GM12874 (cell line): ENCODE results near the gene LRRFIP1.

Source experiments
- CTCF ChIP-seq: IDR thresholded peaks from 2 replicates; pipeline ENCODE4 v1.5.1; 2011; ENCODE audit warnings: low read depth, mild to moderate bottlenecking, control low read depth, low read length, moderate library complexity; ENCODE audit not compliant: insufficient read depth

LRRFIP1 gene

GRCh38 chr2:237594514-237594871 lies 32.9 kb upstream of the LRRFIP1 start:
- no peak for TF ChIP-seq CTCF

GRCh38 chr2:237596520-237597195 lies 30.7 kb upstream of the LRRFIP1 start:
- no peak for TF ChIP-seq CTCF

GRCh38 chr2:237597196-237598145 lies 29.9 kb upstream of the LRRFIP1 start:
- TF ChIP-seq CTCF: no peak

GRCh38 chr2:237598468-237599208 lies 28.7 kb upstream of the LRRFIP1 start:
- TF ChIP-seq CTCF: no peak

- TF ChIP-seq CTCF: no peak
Measured at GRCh38 chr2:237599465-237600110, 27.8 kb upstream of the LRRFIP1 start.

- no peak for TF ChIP-seq CTCF
Measured at GRCh38 chr2:237600205-237600846, 27.1 kb upstream of the LRRFIP1 start.
